BLaER1 (cell line): Measurements from ENCODE around the gene ZNF682.
A peak's percentile ranks its signal among the peaks of the same experiment; 100 is the strongest.
"Not testable (repeated sequence)": the region's sequence is repeated elsewhere in the genome, so short reads cannot be mapped to it uniquely, and the experiment has no call there.

Experiments
- H3K27ac ChIP-seq: shearing (Covaris generic); formaldehyde crosslinking; 2 replicates; pipeline ENCODE4 v1.8.1; 2022
- H3K27me3 ChIP-seq: shearing (Covaris generic); formaldehyde crosslinking; 2 replicates; pipeline ENCODE4 v1.8.1; 2022
- H3K36me3 ChIP-seq: shearing (Covaris generic); formaldehyde crosslinking; 2 replicates; pipeline ENCODE4 v1.8.1; 2022
- H3K4me1 ChIP-seq: shearing (Covaris generic); formaldehyde crosslinking; 2 replicates; pipeline ENCODE4 v1.8.1; 2022
- H3K4me2 ChIP-seq: shearing (Covaris generic); formaldehyde crosslinking; 2 replicates; pipeline ENCODE4 v1.8.1; 2022
- H3K4me3 ChIP-seq: shearing (Covaris generic); formaldehyde crosslinking; 2 replicates; pipeline ENCODE4 v1.8.1; 2022
- H3K9ac ChIP-seq: shearing (Covaris generic); formaldehyde crosslinking; 2 replicates; pipeline ENCODE4 v1.8.1; 2022
- H3K9me3 ChIP-seq: shearing (Covaris generic); formaldehyde crosslinking; 2 replicates; pipeline ENCODE4 v1.8.1; 2022
- H4K20me1 ChIP-seq: shearing (Covaris generic); formaldehyde crosslinking; 2 replicates; pipeline ENCODE4 v1.8.1; 2022
- Cebpa-rat ChIP-seq: shearing (Covaris generic); IDR thresholded peaks from 2 replicates; pipeline ENCODE4 v1.8.1; 2022

The ZNF682 gene

DNA sequence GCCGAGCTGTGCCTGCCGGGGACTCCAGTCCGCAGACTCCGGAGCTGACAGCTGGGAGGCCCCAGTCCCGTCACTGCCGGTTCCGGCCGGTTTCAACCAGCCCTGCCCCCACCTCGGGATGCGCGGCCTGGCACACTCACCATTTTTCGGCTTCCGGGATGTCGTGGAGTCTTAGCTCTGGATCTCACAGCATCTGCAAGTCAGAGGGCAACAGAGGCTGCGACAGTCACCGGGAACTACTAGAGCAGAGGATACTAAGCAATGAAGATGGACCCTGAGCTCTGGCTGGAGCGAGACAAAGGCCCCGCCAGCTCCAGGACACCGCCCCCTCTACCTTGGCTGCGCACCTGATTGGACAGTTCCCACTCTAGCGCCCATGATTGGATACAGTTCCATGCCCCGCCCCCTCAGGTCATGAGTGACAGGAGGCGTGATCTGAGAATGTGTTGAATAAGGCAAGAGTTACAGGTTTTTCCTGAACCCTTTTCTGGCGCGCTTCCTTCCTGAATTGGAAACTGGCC, at the start of gene ZNF682:
Gene ZNF682, minus strand, starts transcription at position 303 of the 521 bp plus-strand sequence. Its CDS starts 160 bp downstream, at position 143.
- peaks cover 15% of the 10 kb centered on the region for H3K4me1 ChIP-seq
- peak within 1 kb of the TSS; percentile 79 for H3K27ac ChIP-seq
- peak within 1 kb of the TSS; percentile 90 for H3K4me3 ChIP-seq
- H3K9ac ChIP-seq: peak within 1 kb of the TSS; percentile 92
- H3K9me3 ChIP-seq: peaks cover 32% of the 10 kb centered on the region
- H3K4me2 ChIP-seq: peak within 1 kb of the TSS; percentile 91
- H3K27me3 ChIP-seq: no peaks in the 10 kb centered on the region
- no peak for TF ChIP-seq Cebpa-rat
- H3K36me3 ChIP-seq: peaks cover 32% of the 10 kb centered on the region
- H4K20me1 ChIP-seq: no peaks in the 10 kb centered on the region

DNA sequence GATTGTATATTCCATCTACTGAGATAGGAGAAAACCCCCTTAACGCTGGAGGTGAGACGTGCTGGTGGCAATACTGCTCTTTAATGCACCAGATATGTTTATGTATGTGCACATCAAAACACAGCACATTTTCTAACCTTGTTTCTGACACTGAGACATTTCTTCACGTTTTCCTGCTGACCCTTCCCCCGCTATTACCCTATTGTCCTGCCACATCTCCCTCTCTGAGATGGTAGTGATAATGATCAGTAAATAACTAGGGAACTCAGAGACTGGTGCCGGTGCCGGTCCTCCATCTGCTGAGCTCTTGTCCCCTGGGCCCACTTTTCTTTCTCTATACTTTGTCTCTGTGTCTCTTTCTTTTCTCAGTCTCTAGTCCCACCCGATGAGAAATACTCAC, 43.6 kb upstream of the ZNF682 start:
- H3K9me3 ChIP-seq: peaks cover 84% of the 10 kb centered on the region
- H3K36me3 ChIP-seq: peaks cover 82% of the 10 kb centered on the region
- not testable (repeated sequence) for H3K4me2 ChIP-seq, H3K27me3 ChIP-seq, H3K27ac ChIP-seq, H4K20me1 ChIP-seq, H3K9ac ChIP-seq
- 0 out of 2 replicates have a peak overlapping the region, but pooled peaks have one; percentile 26 for H3K4me3 ChIP-seq
- H3K4me1 ChIP-seq: peaks cover 14% of the 10 kb centered on the region

GRCh38 chr19:20082232-20082833, 43.0 kb upstream of the ZNF682 start:
- not testable (repeated sequence) for H4K20me1 ChIP-seq, H3K4me2 ChIP-seq, H3K27me3 ChIP-seq, H3K9ac ChIP-seq, H3K4me3 ChIP-seq, H3K27ac ChIP-seq
- Histone ChIP-seq H3K4me1 (peaks cover 14% of the 10 kb centered on the region), H3K36me3 (peaks cover 77% of the 10 kb centered on the region), H3K9me3 (peaks cover 79% of the 10 kb centered on the region)

GRCh38 chr19:20080656-20081055, 41.4 kb upstream of the ZNF682 start:
- TF ChIP-seq Cebpa-rat: no peak
- Histone ChIP-seq H3K9me3 (peaks cover 78% of the 10 kb centered on the region), H3K27ac (no peak overlapping the region), H3K36me3 (peaks cover 62% of the 10 kb centered on the region), H3K9ac (no peak overlapping the region), H3K4me1 (peaks cover 14% of the 10 kb centered on the region), H3K27me3 (no peaks in the 10 kb centered on the region), H3K4me2 (no peak overlapping the region), H3K4me3 (peak overlapping the region; percentile 33; the same call in 1 of the 2 replicates), H4K20me1 (no peaks in the 10 kb centered on the region; the same call in 1 of the 2 replicates)

DNA sequence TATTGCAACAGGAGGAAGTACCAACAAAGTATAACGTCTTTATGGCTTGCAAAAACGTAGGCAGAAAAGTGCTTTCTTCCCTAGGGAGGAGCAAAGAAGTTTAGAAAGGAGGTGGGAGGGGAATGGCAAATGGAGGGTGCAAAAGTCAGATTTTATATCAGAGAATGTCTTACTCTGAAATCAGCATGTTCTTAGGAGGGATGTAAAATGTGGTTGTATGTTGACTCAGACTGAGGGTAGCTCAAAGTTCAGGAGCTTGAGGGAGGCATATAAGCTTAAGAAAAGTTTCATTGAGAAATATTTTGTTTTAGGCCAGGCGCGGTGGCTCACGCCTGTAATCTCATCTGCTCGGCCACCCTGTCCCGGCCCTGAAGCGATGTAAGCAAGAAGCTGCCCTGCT, 40.2 kb upstream of the ZNF682 start:
- Histone ChIP-seq H3K36me3 (peaks cover 51% of the 10 kb centered on the region), H3K9me3 (peaks cover 75% of the 10 kb centered on the region), H3K4me3 (peak overlapping the region; percentile 83), H3K4me1 (peaks cover 14% of the 10 kb centered on the region), H3K9ac (no peak overlapping the region), H3K27ac (no peak overlapping the region), H3K4me2 (peak overlapping the region; percentile 91), H3K27me3 (no peaks in the 10 kb centered on the region), H4K20me1 (no peaks in the 10 kb centered on the region; the same call in 1 of the 2 replicates)
- no peak for TF ChIP-seq Cebpa-rat

GRCh38 chr19:20078581-20079031, 39.3 kb upstream of the ZNF682 start:
- no peak for TF ChIP-seq Cebpa-rat
- no peaks in the 10 kb centered on the region; the same call in 1 of the 2 replicates for H4K20me1 ChIP-seq
- no peaks in the 10 kb centered on the region for H3K27me3 ChIP-seq
- H3K4me3 ChIP-seq: peak overlapping the region; percentile 83
- peaks cover 42% of the 10 kb centered on the region for H3K36me3 ChIP-seq
- H3K4me1 ChIP-seq: peaks cover 14% of the 10 kb centered on the region
- peak overlapping the region; percentile 86 for H3K9ac ChIP-seq
- peak overlapping the region; percentile 91 for H3K4me2 ChIP-seq
- peaks cover 71% of the 10 kb centered on the region for H3K9me3 ChIP-seq
- peak overlapping the region; percentile 77 for H3K27ac ChIP-seq

DNA sequence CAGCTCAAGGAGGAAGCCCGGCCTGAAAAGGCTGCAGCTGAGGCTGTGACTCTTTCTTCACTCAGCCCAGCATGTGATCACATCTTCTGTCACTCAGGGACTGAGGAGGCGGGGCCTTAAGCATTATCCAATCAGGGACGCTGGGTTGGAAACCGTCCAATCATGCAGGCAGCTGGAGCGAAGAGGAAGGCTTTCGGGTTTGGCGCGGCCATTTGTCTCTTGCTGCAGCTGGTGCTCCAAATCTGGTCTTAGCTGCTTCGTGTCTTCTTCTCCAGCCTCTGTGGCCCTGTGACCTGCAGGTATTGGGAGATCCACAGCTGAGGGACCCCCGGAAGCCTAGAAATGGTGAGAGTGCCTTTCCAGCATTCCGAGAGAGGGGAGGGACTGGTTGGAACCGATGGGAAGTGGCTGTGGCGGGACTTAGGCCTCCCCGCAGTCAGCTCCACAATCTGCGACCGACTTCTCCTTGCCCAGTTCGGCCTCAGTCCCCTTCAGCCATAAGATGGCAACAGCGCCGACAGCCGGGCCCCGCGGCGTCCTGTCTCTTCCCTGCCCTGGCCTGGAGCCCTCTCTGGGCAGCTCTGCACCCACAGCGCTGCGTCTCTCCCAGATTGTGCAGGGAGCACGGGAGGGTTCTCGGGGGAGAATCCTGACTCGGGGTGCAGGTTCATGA, 38.6 kb upstream of the ZNF682 start, which contains the start of gene ZNF90:
Gene ZNF90, plus strand, starts transcription at position 210 of the 673 bp plus-strand sequence. Its CDS starts 133 bp downstream, at position 343.
- 0 out of 2 replicates have a peak, but pooled peaks have one; percentile 19 for TF ChIP-seq Cebpa-rat
- peak within 1 kb of the TSS; percentile 86 for H3K9ac ChIP-seq
- peak within 1 kb of the TSS; percentile 91 for H3K4me2 ChIP-seq
- no peaks in the 10 kb centered on the region for H3K27me3 ChIP-seq
- no peaks in the 10 kb centered on the region; the same call in 1 of the 2 replicates for H4K20me1 ChIP-seq
- H3K36me3 ChIP-seq: peaks cover 35% of the 10 kb centered on the region
- H3K4me1 ChIP-seq: peaks cover 14% of the 10 kb centered on the region
- H3K4me3 ChIP-seq: peak within 1 kb of the TSS; percentile 83
- H3K27ac ChIP-seq: peak within 1 kb of the TSS; percentile 77
- H3K9me3 ChIP-seq: peaks cover 67% of the 10 kb centered on the region

GRCh38 chr19:20072936-20073335, 33.6 kb upstream of the ZNF682 start:
- Histone ChIP-seq H3K9me3 (peaks cover 67% of the 10 kb centered on the region), H3K4me2 (no peak overlapping the region), H3K27me3 (no peaks in the 10 kb centered on the region), H3K4me3 (no peak overlapping the region), H3K4me1 (no peaks in the 10 kb centered on the region), H3K27ac (no peak overlapping the region), H4K20me1 (no peaks in the 10 kb centered on the region), H3K36me3 (no peaks in the 10 kb centered on the region), H3K9ac (no peak overlapping the region)
- no peak for TF ChIP-seq Cebpa-rat

- H3K36me3 ChIP-seq: no peaks in the 10 kb centered on the region
- no peaks in the 10 kb centered on the region for H3K4me1 ChIP-seq
- no peak for TF ChIP-seq Cebpa-rat
- no peak overlapping the region for H3K4me2 ChIP-seq
- H4K20me1 ChIP-seq: no peaks in the 10 kb centered on the region
- H3K27ac ChIP-seq: no peak overlapping the region
- no peaks in the 10 kb centered on the region for H3K27me3 ChIP-seq
- no peak overlapping the region for H3K4me3 ChIP-seq
- H3K9me3 ChIP-seq: peaks cover 71% of the 10 kb centered on the region
- H3K9ac ChIP-seq: no peak overlapping the region
These were observed 31.4 kb upstream of the ZNF682 start for GRCh38 chr19:20070691-20071090.

GRCh38 chr19:20068559-20068958, 29.3 kb upstream of the ZNF682 start:
- not testable (repeated sequence) for H3K4me3 ChIP-seq, H3K36me3 ChIP-seq, H3K4me1 ChIP-seq, H3K27ac ChIP-seq, H4K20me1 ChIP-seq, H3K27me3 ChIP-seq, H3K4me2 ChIP-seq, H3K9ac ChIP-seq
- peaks cover 66% of the 10 kb centered on the region for H3K9me3 ChIP-seq
